Measurements from ENCODE around the gene EXTL1.

Gene EXTL1

GRCh38 chr1:26005434-26006105 is 16.0 kb upstream of the EXTL1 start:
- Mint-ChIP-seq H3K9me3 (no peaks in the 10 kb centered on the region), H3K27me3 (peaks cover 43% of the 10 kb centered on the region), H3K36me3 (ENCODE audit: insufficient read depth) (no peaks in the 10 kb centered on the region), H3K27ac (ENCODE audit: low read depth) (no peak overlapping the region), H3K4me3 (no peak overlapping the region), H3K4me1 (no peaks in the 10 kb centered on the region)
- DNase-seq (ENCODE audit: low spot score in 2 of 2), result no peak
- ATAC-seq (replicated peaks; ENCODE audit: extremely low read depth, poor library complexity, severe bottlenecking), result no peak

- ATAC-seq (replicated peaks; ENCODE audit: extremely low read depth, poor library complexity, severe bottlenecking) (no peak), DNase-seq (ENCODE audit: low spot score in 2 of 2) (no peak)
- Mint-ChIP-seq H3K27ac (ENCODE audit: low read depth) (no peak overlapping the region), H3K27me3 (peaks cover 43% of the 10 kb centered on the region), H3K4me1 (no peaks in the 10 kb centered on the region), H3K9me3 (no peaks in the 10 kb centered on the region), H3K4me3 (no peak overlapping the region), H3K36me3 (ENCODE audit: insufficient read depth) (no peaks in the 10 kb centered on the region)
Measured at GRCh38 chr1:26006710-26007109, 14.9 kb upstream of the EXTL1 start.

- Mint-ChIP-seq H3K9me3 (no peaks in the 10 kb centered on the region), H3K27ac (ENCODE audit: low read depth) (no peak overlapping the region), H3K36me3 (ENCODE audit: insufficient read depth) (no peaks in the 10 kb centered on the region), H3K4me3 (no peak overlapping the region), H3K4me1 (no peaks in the 10 kb centered on the region), H3K27me3 (peaks cover 28% of the 10 kb centered on the region)
- DNase-seq (ENCODE audit: low spot score in 2 of 2) (no peak), ATAC-seq (replicated peaks; ENCODE audit: extremely low read depth, poor library complexity, severe bottlenecking) (no peak)
Measured at GRCh38 chr1:26009796-26010447, 11.7 kb upstream of the EXTL1 start.

- no peak overlapping the region for H3K27ac Mint-ChIP-seq (ENCODE audit: low read depth)
- DNase-seq (ENCODE audit: low spot score in 2 of 2) (no peak), ATAC-seq (replicated peaks; ENCODE audit: extremely low read depth, poor library complexity, severe bottlenecking) (no peak)
- H3K27me3 Mint-ChIP-seq, result peaks cover 19% of the 10 kb centered on the region
- no peaks in the 10 kb centered on the region for H3K4me1 Mint-ChIP-seq
- no peak overlapping the region for H3K4me3 Mint-ChIP-seq
- H3K9me3 Mint-ChIP-seq, result no peaks in the 10 kb centered on the region
- H3K36me3 Mint-ChIP-seq (ENCODE audit: insufficient read depth), result no peaks in the 10 kb centered on the region
Measured at GRCh38 chr1:26010825-26011224, 10.8 kb upstream of the EXTL1 start.

- DNase-seq (ENCODE audit: low spot score in 2 of 2), result no peak
- H3K27ac Mint-ChIP-seq (ENCODE audit: low read depth), result no peak overlapping the region
- no peaks in the 10 kb centered on the region for H3K9me3 Mint-ChIP-seq
- no peak for ATAC-seq (replicated peaks; ENCODE audit: extremely low read depth, poor library complexity, severe bottlenecking)
- no peaks in the 10 kb centered on the region for H3K27me3 Mint-ChIP-seq
- no peaks in the 10 kb centered on the region for H3K36me3 Mint-ChIP-seq (ENCODE audit: insufficient read depth)
- H3K4me3 Mint-ChIP-seq, result no peak overlapping the region
- H3K4me1 Mint-ChIP-seq, result no peaks in the 10 kb centered on the region
Measured at GRCh38 chr1:26012864-26013263, 8.7 kb upstream of the EXTL1 start.

GRCh38 chr1:26014179-26014578 is 7.4 kb upstream of the EXTL1 start:
- Mint-ChIP-seq H3K4me3 (no peak overlapping the region), H3K4me1 (no peaks in the 10 kb centered on the region), H3K36me3 (ENCODE audit: insufficient read depth) (no peaks in the 10 kb centered on the region), H3K9me3 (no peaks in the 10 kb centered on the region), H3K27ac (ENCODE audit: low read depth) (no peak overlapping the region), H3K27me3 (no peaks in the 10 kb centered on the region)
- ATAC-seq (replicated peaks; ENCODE audit: extremely low read depth, poor library complexity, severe bottlenecking) (no peak), DNase-seq (ENCODE audit: low spot score in 2 of 2) (no peak)

- DNase-seq (ENCODE audit: low spot score in 2 of 2) (no peak), ATAC-seq (replicated peaks; ENCODE audit: extremely low read depth, poor library complexity, severe bottlenecking) (no peak)
- Mint-ChIP-seq H3K27ac (ENCODE audit: low read depth) (no peak overlapping the region), H3K27me3 (no peaks in the 10 kb centered on the region), H3K4me3 (no peak overlapping the region), H3K36me3 (ENCODE audit: insufficient read depth) (no peaks in the 10 kb centered on the region), H3K9me3 (no peaks in the 10 kb centered on the region), H3K4me1 (no peaks in the 10 kb centered on the region)
Measured at GRCh38 chr1:26015358-26015757, 6.2 kb upstream of the EXTL1 start.

- no peak overlapping the region for H3K4me3 Mint-ChIP-seq
- ATAC-seq (replicated peaks; ENCODE audit: extremely low read depth, poor library complexity, severe bottlenecking) (no peak), DNase-seq (ENCODE audit: low spot score in 2 of 2) (no peak)
- H3K27ac Mint-ChIP-seq (ENCODE audit: low read depth), result no peak overlapping the region
- no peaks in the 10 kb centered on the region for H3K9me3 Mint-ChIP-seq
- H3K36me3 Mint-ChIP-seq (ENCODE audit: insufficient read depth), result no peaks in the 10 kb centered on the region
- no peaks in the 10 kb centered on the region for H3K4me1 Mint-ChIP-seq
- peaks cover 3% of the 10 kb centered on the region for H3K27me3 Mint-ChIP-seq
Measured at GRCh38 chr1:26016258-26016952, 5.2 kb upstream of the EXTL1 start.

- H3K27ac Mint-ChIP-seq (ENCODE audit: low read depth), result no peak overlapping the region
- no peak overlapping the region for H3K4me3 Mint-ChIP-seq
- no peaks in the 10 kb centered on the region for H3K9me3 Mint-ChIP-seq
- peaks cover 7% of the 10 kb centered on the region for H3K27me3 Mint-ChIP-seq
- H3K4me1 Mint-ChIP-seq, result no peaks in the 10 kb centered on the region
- no peak for DNase-seq (ENCODE audit: low spot score in 2 of 2)
- no peak for ATAC-seq (replicated peaks; ENCODE audit: extremely low read depth, poor library complexity, severe bottlenecking)
- H3K36me3 Mint-ChIP-seq (ENCODE audit: insufficient read depth), result no peaks in the 10 kb centered on the region
Measured at GRCh38 chr1:26016953-26017545, 4.5 kb upstream of the EXTL1 start.

GRCh38 chr1:26017606-26018005 is 4.0 kb upstream of the EXTL1 start:
- no peak for ATAC-seq (replicated peaks; ENCODE audit: extremely low read depth, poor library complexity, severe bottlenecking)
- no peak overlapping the region for H3K27ac Mint-ChIP-seq (ENCODE audit: low read depth)

GRCh38 chr1:26019641-26020315 is 1.8 kb upstream of the EXTL1 start:
- Mint-ChIP-seq H3K4me1 (no peaks in the 10 kb centered on the region), H3K36me3 (ENCODE audit: insufficient read depth) (no peaks in the 10 kb centered on the region), H3K9me3 (no peaks in the 10 kb centered on the region), H3K27ac (ENCODE audit: low read depth) (no peak overlapping the region), H3K27me3 (peaks cover 7% of the 10 kb centered on the region), H3K4me3 (no peak overlapping the region)
- DNase-seq (ENCODE audit: low spot score in 2 of 2), result no peak
- ATAC-seq (replicated peaks; ENCODE audit: extremely low read depth, poor library complexity, severe bottlenecking), result no peak

More at GRCh38 chr1:26017606-26018005, 4.0 kb upstream of the EXTL1 start:
- Mint-ChIP-seq H3K27me3 (peaks cover 7% of the 10 kb centered on the region), H3K4me3 (no peak overlapping the region), H3K4me1 (no peaks in the 10 kb centered on the region), H3K9me3 (no peaks in the 10 kb centered on the region), H3K36me3 (ENCODE audit: insufficient read depth) (no peaks in the 10 kb centered on the region)
- DNase-seq (ENCODE audit: low spot score in 2 of 2), result no peak

GRCh38 chr1:26020330-26020768 is 1.2 kb upstream of the EXTL1 start:
- ATAC-seq (replicated peaks; ENCODE audit: extremely low read depth, poor library complexity, severe bottlenecking) (no peak), DNase-seq (ENCODE audit: low spot score in 2 of 2) (no peak)
- peaks cover 7% of the 10 kb centered on the region for H3K27me3 Mint-ChIP-seq
- no peaks in the 10 kb centered on the region for H3K9me3 Mint-ChIP-seq
- H3K27ac Mint-ChIP-seq (ENCODE audit: low read depth), result no peak overlapping the region
- no peaks in the 10 kb centered on the region for H3K4me1 Mint-ChIP-seq
- H3K36me3 Mint-ChIP-seq (ENCODE audit: insufficient read depth), result no peaks in the 10 kb centered on the region
- H3K4me3 Mint-ChIP-seq, result no peak overlapping the region
